HG03097 (cell line): ENCODE results near the gene ACSL5.
"Not testable (repeated sequence)": the region's sequence is repeated elsewhere in the genome, so short reads cannot be mapped to it uniquely, and the experiment has no call there.

Experiments
- ATAC-seq: cut with Tn5 transposase; IDR thresholded peaks from one replicate; pipeline ENCODE4 v1.9.1; 2021; ENCODE audit not compliant: unreplicated experiment, low FRiP score

The ACSL5 gene

GRCh38 chr10:112454910-112455779 lies 81.2 kb downstream of the ACSL5 start:
- no peak for ATAC-seq

GRCh38 chr10:112456533-112456932 lies 82.6 kb downstream of the ACSL5 start:
- no peak for ATAC-seq

DNA sequence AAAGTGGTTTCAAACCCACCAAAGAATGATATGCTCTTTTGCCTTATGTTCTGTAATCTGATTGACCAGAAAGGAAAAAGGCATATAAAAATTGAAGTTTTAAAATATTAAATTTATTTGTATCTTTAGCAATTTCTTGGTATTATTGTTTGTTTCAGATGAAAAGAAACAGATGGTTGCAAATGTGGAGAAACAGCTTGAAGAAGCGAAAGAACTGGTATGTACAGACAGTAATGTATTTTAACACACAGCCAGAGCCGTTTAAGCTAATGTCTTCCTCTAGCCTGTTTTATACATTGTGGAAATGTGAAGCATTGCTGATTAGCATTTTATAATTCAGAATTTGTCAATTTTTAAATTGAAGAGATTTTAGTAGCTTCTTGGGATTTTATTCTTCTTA lies 86.5 kb downstream of the ACSL5 start:
- ATAC-seq, result no peak

DNA sequence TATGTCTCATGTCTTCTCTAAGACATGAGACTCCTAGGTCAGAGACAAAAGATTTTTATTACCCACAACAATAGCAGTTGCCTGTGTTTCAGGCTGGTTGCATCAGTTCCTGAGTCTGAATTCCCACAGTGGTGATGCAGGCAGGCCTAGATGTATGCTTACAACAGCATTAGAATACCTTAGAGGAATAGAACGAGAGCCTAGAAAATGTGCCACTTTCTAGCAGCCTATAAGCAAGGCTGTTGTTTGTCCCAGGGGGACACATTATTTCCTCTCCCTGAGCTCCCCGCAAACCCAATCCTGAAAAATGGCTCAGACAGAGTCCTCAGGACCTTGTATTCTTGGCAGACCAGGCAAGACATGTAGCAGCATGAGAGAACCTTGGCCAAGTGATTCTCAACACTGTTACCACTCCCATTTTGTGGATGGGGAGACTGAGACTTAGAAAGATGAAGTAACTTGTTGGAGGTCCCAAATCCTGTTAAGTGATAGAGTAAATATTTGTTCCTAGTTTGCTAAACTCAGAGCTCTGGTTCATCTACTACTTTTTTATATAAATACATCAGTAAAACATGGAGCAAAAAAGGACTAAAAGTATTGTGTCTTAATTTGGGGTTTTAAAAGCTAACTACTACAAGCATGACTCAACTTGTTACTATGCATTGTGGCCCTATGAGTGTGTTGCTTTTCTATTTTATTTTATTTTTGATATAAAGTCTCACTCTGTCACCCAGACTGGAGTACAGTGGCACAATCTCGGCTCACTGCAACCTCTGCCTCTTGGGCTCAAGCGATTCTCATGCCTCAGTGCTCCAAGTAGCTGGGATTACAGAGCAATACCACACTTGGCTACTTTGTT lies 87.3 kb downstream of the ACSL5 start:
- no peak for ATAC-seq

- ATAC-seq, result not testable (repeated sequence)
Measured at GRCh38 chr10:112464074-112464473, 90.2 kb downstream of the ACSL5 start.

DNA sequence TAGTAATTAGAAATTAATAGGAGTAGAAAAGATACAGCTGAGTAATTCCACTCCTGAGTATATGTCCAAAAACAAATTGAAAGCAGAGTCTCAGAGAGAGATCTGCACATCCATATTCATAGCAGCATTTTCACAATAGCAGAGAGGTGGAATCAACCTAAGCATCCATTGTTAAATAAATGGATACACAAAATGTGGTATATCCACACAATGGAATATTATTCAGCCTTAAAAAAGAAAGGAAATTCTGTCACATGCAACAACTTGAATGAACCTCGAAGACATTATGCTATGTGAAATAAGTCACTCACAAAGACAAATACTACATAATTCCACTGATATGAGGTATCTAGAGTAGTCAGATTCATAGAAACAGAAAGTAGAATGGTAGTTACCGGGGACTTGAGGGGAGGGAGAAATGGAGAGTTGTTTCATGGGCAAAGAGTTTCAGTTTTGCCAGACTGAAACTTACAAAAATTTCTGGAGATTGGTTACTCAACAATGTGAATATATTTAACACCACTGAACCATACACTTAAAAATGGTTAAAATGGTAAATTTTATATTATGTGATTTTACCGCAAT lies 91.5 kb downstream of the ACSL5 start:
- ATAC-seq, result no peak

DNA sequence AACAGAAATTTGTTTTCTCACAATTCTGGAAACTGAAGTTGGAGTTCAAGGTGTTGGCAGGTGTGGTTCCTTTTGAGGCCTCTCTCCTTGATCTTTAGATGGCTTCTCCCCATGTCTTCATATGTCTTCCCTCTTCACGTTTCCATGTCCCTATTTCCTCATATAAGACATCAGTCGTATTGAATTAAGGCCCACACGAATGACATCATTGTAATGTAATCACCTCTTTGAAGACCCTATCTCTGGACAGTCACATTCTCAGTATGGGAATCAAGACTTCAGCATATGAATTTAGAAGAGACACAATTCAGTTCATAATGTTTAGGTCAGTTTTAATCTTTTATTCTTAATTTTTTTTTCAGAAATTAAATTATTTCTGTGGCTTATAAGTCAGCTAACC lies 92.9 kb downstream of the ACSL5 start:
- ATAC-seq, result no peak

DNA sequence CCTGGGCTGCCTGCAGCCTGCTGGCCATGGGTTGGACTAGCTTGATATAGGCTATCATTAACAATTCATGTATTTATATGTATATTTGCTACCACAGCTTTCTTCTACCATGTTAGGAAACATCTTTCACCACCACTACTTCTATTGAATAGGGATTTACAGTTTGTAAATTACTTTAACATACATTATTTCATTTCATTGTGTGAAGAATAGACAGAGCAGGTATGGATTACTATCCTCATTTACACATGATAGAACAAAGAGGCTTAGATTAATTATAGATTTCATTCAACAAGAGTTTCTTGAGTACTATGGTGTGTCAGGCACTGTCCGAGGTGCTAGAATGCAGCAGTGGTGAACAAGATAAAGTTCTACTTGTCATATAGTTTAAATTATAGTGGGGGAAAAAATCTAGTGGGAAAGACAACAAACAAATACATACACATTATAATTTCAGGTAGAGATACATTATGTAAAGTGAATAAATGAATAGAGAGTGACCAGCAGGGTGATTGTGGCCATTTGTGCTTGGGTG lies 93.7 kb downstream of the ACSL5 start:
- no peak for ATAC-seq

DNA sequence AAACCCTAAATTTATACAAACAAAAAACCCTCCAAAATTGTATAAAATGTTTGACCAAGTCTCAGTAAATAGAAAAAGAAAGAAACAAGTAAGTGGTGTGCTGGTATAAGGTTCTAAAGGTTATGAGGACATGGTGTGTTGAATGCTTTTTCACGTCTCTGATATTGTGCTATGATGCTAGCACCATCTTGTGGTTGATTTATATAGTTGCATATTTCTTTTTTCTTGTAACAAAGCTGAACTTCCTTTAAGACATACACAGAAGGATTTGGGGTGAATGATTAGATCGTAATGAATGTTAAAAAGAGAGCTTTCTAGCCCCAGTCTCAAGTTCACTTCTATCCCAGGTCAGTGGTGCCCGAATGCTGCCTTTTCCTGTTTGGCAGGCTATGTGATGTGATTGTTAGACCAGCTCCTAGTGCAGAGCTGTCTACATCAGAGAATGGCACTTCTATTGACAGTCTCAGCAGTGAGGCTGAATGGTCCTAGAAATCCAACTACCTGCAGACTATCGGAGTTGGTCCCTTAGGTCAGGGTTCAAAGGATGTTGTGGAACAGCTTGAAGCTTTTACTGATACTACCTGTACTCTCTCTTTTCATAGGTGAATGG lies 98.1 kb downstream of the ACSL5 start:
- ATAC-seq, result no peak

GRCh38 chr10:112475575-112476218 lies 101.8 kb downstream of the ACSL5 start:
- ATAC-seq, result no peak
